ENCODE data around the gene PGM1.
"Not testable (repeated sequence)": the region's sequence is repeated elsewhere in the genome, so short reads cannot be mapped to it uniquely, and the experiment has no call there.

PGM1 gene

DNA sequence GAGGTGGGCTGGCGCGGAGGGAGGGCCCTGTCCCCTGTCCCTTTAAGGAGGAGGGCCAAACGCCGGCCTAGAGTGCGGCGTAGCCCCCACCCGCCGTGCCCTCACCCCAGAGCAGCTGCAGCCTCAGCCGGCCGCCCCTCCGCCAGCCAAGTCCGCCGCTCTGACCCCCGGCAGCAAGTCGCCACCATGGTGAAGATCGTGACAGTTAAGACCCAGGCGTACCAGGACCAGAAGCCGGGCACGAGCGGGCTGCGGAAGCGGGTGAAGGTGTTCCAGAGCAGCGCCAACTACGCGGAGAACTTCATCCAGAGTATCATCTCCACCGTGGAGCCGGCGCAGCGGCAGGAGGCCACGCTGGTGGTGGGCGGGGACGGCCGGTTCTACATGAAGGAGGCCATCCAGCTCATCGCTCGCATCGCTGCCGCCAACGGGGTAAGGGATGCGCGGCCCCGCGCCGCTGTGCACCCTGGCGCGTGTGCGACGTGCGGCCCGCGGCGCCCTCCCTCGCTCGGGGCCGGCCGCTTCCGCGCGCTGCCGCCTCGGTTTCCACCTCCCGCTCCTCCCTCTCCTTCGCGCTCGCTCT lies at the start of gene PGM1:
PGM1 (plus strand) TSS at position 109 of the 583 bp plus-strand sequence; CDS start at position 187, 78 bp downstream.
- DNase-seq = peak; percentile 96

DNA sequence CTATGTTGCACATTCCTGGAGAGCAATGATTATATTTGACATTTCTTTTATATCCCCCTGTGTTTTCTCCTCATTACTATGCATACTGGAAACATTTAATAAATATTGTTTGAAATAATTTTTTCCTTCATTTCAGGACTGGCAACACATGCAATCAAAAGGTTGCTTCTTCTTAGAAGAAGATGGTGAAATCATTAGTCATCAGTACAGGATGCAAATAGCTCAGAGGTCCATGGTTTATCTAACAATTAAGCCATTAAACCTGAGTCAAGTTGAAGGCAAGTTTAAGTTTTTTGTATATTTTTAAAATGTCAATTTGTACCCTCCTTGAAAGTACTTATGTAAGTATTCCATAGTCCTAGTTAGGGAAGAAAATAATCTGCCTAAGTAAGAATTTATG lies 47.4 kb upstream of the PGM1 start:
- no peak for DNase-seq

DNA sequence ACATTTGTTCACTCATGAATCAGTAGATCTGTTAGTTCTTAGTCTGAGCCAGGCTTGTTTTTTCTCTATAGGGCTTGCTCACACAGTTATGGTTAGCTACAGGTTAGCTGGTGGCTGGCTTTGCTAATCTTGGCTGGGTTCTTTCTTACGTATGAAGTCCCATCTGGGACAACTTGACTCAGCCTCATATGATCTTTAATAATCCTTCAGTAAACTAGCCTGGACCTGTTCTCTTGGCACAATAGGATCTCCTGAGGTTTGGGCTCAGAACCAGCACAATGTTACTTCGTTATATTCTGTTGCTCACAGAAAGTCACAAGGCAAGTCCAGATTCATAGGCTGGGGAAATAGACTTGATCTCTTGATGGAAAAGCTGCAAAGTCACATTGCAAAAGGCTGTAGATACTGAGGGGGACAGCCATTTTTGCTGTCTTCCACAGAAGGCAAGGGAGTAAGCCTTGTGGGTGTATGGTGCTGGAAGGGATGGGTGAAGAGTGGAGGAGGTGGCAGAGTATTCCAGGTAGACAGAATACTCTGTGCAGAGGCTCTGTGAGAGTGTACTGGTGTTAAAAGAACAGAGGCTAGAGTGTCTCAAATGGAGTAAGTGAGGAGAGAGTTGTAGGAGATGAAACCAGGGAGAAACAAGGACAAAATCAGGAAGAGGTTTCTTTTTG lies 45.5 kb upstream of the PGM1 start:
- no peak for DNase-seq

DNA sequence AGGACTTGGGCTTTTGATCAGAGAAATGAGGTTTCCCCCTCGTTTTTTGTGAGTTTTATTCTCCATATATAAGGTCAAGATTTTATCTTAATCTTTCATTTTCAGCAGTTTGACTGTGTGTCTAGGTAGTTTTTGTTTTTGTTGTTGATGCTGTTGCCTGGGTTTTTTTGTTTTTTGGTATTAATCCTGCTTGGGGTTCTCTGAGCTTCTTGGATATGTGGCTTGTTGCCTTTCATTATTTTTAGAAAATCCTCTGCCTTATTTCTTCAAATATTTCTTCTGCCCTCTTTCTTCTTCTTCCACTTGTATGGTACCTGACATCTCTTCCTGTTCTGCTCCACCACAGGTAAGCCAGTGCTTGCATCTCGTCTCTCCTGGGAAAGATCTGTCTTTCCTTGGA lies 44.9 kb upstream of the PGM1 start:
- no peak for DNase-seq

DNA sequence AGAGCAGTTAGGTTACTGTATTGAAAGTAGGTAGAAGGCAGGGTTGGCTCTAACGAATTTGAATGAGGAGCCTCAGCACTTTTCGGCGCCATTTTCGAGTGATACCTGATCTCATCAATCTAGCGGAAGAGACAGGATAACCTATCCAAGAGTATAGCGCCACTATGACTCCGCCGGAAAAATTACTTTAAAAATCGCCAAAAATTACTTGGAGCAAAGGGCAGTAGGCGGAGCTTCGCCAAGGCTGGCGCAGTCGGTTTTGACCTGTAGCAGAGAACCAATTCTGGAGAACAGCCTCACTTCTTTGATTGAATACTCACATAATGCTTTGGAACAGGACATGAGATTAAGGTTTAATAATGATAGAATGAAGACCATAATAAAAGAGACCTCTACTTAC lies 44.3 kb upstream of the PGM1 start:
- DNase-seq = no peak

- DNase-seq = no peak
These were observed 37.7 kb upstream of the PGM1 start for GRCh38 chr1:63555480-63555879.

DNA sequence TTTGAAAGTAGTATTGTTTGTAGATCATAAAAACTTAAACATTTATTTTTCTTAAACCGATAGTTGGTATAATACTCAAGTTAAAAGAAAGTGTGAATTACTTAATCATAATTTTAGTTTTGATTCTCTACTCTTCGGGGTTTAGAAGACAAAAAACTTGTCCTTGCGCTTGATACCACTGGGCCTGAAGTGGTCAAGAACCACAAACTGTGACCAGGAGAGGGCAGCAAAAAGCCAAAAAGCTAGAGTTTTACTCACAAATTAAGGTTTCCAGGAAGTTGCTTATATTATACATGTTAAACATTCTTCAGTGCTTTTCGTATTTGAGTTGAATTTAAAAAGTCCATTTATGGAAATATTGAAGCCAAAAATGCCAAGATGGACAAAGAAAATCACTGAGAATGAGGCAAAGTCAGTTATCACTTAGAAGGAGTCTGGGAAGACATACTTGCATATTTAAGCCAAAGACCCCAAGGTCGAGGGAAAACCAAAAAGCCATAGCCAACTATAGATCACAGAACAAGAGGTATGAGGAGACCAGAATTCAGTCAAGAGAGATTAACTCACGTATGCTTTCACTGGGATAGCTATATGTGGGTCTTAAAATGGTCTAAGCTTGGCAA lies 35.7 kb upstream of the PGM1 start:
- peak; percentile 67 for DNase-seq

DNA sequence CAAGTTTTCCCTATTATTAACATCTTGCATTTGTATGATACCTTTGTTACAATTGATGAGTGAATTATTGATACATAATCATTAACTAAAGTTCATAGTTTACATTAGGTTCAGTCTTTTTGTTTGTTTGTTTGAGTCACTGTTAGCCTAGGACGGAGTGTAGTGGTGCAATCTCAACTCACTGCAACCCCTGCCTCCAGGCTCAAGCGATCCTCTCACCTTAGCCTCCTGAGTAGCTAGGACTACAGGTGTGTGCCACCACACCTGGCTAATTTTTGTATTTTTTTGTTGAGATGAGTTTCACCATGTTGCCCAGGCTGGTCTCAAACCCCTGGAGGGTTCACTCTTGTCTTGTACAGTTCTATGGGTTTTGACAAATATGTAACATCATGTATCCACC lies 33.9 kb upstream of the PGM1 start:
- DNase-seq = peak; percentile 18

DNA sequence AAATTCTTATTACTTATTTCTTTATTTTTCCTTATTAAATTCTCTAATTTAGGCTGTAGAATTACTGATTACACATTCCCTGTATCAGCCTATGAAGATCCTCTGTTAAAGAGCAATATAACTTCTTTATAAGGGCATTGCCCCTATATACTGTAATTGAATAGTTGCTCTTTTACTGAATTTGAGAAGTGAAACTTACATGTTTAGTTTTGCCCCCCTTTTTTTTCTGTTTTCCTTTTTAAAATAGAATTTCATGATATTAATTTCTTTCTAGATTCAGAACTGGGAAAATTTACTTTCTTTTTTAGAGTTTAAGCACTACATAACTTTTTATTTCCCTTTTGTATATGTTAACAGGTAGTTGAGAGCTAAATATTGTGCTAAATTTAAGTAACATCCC lies 29.5 kb upstream of the PGM1 start:
- no peak for DNase-seq

DNA sequence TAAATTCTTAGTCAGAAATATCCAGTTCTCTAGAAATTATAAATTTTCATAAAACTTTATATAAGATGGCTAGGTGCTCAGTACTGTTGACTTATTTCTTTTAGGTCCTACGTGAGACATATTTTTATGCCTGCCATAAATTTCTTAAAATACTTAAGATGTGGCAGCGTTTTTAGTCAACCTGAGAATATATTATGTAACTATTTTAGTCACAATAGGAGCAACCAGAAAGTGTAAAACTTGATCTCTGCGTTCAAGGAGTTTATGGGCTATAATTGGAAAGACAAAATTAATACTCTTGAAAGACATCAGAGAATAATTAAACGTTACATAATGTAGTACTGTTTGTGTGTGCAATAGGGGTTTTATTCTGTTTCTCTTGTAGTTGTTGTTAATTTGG lies 24.1 kb upstream of the PGM1 start:
- no peak for DNase-seq

DNA sequence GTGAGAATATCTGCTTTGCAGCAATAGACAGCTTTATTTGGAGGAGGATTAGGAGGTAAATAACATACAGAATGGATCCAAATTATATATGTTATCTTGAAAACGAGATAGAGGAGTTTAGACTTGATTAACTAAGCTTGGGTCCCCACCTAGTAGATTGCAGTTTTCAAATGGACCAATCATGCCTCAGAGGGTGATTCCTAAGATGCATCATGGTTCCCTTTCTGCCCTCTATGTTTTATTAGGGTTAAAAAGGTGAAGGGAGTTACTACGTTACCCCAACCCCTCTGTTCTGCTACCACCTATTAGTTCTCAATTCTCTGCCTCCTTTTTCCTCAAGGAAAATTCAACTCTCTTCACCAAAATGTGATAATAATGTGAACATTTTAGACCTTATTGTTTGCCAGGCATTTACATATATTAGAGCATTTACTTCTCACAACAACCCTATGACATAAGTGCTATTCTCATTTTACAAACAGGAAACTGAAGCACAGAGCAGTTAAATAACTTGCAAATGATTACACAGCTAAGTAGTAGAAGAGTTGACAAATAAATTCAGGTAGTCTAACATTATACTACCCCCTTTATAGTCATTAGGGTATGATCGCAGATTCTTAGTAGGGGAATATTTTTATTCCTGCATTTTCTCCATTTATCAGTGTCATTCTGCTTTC lies 23.4 kb upstream of the PGM1 start:
- DNase-seq = no peak

DNA sequence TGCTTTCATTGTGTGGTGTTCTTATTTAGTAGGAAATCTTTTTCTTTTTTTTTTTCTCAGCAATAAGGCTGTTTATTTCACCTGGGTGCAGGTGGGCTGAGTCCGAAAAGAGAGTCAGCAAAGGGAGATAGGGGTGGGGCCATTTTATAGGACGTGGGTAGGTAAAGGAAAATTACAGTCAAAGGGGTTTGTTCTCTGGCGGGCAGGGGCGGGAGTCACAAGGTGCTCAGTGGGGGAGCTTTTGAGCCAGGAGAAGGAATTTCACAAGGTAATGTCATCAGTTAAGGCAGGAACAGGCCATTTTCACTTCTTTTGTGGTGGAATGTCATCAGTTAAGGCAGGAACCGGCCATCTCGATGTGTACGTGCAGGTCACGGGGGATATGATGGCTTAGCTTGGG lies 20.5 kb upstream of the PGM1 start:
- not testable (repeated sequence) for DNase-seq

- DNase-seq = not testable (repeated sequence)
These were observed 18.9 kb upstream of the PGM1 start for GRCh38 chr1:63574203-63574796.

- DNase-seq = peak; percentile 65
These were observed 17.8 kb upstream of the PGM1 start for GRCh38 chr1:63575340-63575826.

DNA sequence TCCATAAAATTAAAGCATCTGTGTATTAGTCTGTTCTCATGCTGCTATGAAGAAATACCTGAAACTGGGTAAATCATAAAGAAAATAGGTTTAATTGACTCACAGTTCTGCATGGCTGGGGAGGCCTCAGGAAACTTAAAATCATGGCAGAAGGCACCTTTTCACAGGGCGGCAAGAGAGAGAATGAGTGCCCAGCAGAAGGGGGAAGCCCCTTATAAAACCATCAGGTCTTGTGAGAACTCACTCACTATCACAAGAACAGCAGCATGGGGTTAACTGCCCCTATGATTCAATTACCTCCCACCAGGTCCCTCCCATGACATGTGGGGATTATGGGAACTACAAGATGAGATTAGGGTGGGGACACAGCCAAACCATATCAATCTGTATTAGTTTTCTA lies 6.9 kb upstream of the PGM1 start:
- not testable (repeated sequence) for DNase-seq

- no peak for DNase-seq
These were observed 3.0 kb upstream of the PGM1 start for GRCh38 chr1:63590166-63590560.

- DNase-seq = no peak
These were observed 492 bp upstream of the PGM1 start for GRCh38 chr1:63592536-63593302.

- DNase-seq = peak; percentile 93
These were observed 835 bp downstream of the PGM1 start for GRCh38 chr1:63593886-63594605.

DNA sequence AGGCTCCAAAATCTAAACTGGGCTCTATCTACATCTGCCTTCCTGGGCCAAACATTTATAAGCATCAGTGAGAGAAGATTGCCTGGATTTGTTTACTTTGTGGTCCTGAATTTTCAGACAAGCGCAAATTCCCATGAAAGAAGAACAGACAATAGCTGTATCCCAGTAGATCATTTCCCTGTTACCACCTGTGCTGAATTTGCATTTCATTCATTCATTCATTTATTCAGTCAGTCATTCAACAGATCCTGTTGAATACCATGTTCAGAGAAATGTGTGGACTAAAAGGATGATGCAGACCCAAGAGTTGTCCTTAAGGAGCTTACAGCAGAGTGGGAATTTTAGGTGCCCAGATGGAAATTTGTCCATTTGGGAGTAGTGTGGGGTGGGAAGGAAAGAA lies 2.2 kb downstream of the PGM1 start:
- DNase-seq = no peak

GRCh38 chr1:63599799-63600198 lies 6.6 kb downstream of the PGM1 start:
- no peak for DNase-seq

DNA sequence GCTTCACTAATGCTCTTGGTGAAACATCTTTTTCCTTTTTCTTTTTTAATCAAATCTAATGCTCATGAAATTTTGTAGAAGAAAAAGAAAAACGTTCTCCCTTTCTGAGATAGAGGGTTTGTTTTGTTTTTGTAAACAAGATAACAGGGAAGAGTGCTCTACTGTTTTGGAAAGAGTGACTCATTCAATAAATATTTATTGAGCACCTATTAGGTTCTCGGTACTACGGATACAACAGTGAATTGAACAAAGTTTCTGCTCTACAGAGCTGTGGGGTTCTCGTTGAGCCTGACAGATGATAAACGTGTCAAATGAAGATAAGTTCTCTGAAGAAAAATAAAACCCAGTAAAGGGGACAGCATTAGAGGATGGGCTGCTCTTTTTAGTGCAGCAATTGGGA lies 7.0 kb downstream of the PGM1 start:
- peak; percentile 35 for DNase-seq

DNA sequence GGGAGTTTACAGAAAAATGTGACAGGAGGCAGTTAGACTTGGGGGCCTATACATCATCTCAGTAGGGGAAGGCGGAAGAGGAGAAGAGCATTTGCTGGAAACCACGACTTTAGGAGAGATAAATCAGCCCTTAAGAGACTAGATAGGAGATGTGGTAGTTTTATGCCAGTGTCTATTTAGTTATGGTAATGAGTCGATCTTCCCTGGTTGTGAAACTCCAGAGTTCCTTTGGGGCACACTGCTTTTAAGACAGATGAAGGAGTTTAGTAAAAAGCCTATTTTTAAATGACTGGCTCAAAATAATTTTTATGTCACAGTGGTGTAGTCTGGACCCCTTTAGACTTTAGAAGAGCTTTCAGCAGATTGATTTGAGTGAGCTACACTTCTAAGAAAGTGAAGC lies 7.8 kb downstream of the PGM1 start:
- DNase-seq = no peak
